ENCODE measurements around the gene KLHL20. TPM values are rescaled to one million over a fixed set of nuclear protein-coding genes. Genes with fewer than 3 reads are reported as not detected.
"Not testable (repeated sequence)": the region's sequence is repeated elsewhere in the genome, so short reads cannot be mapped to it uniquely, and the experiment has no call there.

The KLHL20 gene, protein sequence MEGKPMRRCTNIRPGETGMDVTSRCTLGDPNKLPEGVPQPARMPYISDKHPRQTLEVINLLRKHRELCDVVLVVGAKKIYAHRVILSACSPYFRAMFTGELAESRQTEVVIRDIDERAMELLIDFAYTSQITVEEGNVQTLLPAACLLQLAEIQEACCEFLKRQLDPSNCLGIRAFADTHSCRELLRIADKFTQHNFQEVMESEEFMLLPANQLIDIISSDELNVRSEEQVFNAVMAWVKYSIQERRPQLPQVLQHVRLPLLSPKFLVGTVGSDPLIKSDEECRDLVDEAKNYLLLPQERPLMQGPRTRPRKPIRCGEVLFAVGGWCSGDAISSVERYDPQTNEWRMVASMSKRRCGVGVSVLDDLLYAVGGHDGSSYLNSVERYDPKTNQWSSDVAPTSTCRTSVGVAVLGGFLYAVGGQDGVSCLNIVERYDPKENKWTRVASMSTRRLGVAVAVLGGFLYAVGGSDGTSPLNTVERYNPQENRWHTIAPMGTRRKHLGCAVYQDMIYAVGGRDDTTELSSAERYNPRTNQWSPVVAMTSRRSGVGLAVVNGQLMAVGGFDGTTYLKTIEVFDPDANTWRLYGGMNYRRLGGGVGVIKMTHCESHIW
- 5.0 and 43.7 TPM in 2 replicates for total RNA-seq (2014; rRNA removed; shearing (Covaris generic); ENCODE audit: low replicate concordance)

DNA sequence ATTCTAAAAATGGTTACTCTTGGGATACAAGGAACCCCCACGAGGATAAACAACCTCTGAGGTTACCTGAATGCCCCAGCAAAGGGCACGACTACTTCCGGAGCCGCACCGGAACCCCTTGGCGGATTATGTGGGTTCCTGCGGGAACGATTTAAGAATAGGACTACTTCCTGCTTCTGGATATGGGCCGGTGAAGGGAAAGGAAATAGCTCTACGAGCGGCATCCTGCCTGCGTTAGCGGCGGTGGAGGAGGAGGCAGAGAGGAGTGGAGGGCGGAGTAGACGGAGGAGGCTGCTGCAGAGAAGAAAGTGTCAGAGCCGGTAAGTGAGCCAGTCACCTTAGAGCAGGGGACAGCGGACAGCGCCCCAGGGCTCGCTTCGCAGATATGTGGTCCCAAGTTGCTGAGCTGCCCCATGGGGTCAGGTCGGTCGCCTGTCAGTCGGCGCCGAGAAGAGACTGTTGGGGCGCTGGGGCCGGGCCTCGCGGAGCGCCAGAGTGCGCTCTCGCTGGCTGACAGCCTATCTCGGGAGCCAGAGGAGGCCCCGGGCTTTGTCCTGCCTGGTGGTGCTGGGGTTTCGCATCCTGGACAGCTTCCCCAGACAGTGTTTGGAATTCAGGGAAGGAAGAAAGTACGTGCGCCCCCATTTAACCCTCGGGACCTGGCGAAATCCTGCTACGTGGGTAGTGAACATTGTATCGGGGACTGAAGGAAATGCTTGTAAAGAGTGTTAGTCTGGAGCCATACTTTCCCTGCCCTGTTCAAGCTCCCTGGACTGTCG is at the start of gene KLHL20:
Gene KLHL20 (plus strand): TSS at position 223 of the 779 bp plus-strand sequence. CDS start 1,063 bp downstream, outside the sequence.
- Histone ChIP-seq H3K9me3 (no peaks in the 10 kb centered on the region), H3K36me3 (peaks cover 4% of the 10 kb centered on the region), H3K27me3 (no peaks in the 10 kb centered on the region), H3K4me3 (peak within 1 kb of the TSS; percentile 88)
- DNase-seq: peak; percentile 86

DNA sequence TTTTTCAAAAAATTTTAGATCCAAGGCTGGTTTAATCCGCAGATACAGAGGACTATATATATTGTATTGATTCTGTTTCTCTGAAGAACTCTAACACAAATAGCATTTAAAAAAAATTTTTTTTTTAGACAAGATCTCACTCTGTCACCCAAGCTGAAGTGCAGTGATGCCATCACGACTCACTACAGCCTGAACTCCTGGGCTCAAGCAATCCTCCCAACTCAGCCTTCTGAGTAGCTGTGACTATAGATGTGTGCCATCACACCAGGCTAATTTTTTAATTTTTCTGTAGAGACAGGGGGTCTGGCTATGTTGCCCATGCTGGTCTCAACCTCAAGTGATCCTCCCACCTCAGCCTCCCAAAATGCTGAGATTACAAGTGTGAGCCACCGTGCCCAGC is 48.1 kb upstream of the KLHL20 start:
- Histone ChIP-seq H3K4me3 (no peak overlapping the region), H3K9me3 (no peaks in the 10 kb centered on the region), H3K36me3 (no peaks in the 10 kb centered on the region), H3K27me3 (peaks cover 3% of the 10 kb centered on the region; the same call in 1 of the 2 replicates)
- DNase-seq: peak; percentile 58

DNA sequence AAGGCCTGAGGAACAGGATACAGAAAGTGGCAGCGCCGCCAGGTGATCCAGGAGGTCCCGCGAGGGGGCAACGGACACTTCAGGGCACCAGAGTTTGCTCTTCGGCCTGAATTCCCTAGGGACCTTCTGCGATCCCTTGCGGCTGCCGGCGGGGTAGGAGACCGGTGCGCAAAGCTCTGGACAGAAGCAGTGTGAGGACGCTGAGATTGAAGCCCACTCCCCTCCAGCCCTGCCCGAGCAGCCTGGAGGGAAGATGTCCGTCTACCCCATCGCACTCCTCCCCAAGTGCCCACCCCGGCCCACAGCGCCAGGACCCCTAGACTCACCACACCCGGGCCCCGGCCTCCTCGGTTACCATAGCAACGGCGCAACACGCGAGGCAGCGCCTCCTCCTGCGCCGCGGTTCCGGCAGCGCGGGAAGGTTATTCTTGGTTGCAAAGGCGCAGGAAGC is 45.3 kb upstream of the KLHL20 start, which contains the start of gene ANKRD45:
Gene ANKRD45 (minus strand): TSS at position 361 of the 451 bp plus-strand sequence. CDS start 10,433 bp downstream, outside the sequence.
- Histone ChIP-seq H3K27me3 (peaks cover 3% of the 10 kb centered on the region; the same call in 1 of the 2 replicates), H3K9me3 (no peaks in the 10 kb centered on the region), H3K4me3 (peak within 1 kb of the TSS; percentile 20; the same call in 1 of the 2 replicates), H3K36me3 (no peaks in the 10 kb centered on the region)
- DNase-seq: peak; percentile 36

DNA sequence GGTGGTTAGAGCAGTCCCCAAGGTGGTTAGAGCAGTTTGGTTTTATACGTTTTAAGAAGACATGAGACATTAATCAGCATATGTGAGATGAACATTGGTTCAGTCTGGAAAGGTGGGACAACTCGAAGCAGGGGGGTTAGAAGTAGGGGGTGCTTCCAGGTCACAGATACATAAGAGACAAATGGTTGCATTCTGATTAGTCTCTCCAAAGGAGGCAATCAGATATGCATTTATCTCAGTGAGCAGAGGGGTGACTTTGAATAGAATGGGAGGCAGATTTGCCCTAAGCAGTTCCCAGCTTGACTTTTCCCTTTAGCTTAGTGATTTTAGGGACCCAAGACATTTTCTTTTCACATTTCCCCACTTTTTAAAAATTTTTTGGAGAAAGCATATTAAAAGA is 40.3 kb upstream of the KLHL20 start:
- not testable (repeated sequence) for H3K36me3 ChIP-seq, H3K4me3 ChIP-seq, DNase-seq, H3K27me3 ChIP-seq, H3K9me3 ChIP-seq

DNA sequence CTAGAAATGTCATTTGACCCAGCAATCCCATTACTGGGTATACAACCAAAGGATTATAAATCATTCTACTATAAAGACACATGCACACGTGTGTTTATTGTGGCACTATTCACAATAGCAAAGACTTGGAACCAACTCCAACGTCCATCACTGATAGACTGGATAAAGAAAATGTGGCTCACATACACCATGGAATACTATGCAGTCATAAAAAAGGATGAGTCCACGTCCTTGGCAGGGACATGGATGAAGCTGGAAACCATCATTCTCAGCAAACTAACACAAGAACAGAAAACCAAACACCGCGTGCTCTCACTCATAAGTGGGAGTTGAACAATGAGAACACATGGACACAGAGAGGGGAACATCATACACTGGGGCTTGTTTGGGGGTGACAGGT is 34.6 kb upstream of the KLHL20 start:
- not testable (repeated sequence) for DNase-seq, H3K4me3 ChIP-seq, H3K36me3 ChIP-seq, H3K27me3 ChIP-seq, H3K9me3 ChIP-seq

DNA sequence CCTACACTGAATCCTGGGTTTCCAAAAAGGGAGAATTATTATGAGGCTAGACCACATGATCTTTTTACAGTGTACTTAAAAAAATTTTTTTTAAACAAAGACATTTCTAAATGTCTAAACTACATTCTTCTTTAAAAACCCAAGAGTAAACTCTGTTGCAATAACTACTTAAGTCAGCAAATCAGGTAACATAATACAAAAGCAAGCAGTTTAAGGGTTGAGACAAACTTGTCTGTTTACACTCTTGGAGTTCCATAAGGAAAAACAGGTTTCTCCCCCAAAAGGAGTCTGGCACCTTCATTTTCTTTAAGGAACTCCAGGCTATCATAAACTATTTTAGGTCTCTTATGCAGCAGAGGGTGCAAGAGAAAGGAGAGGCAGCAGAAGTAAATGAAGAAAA is 32.6 kb upstream of the KLHL20 start:
- no peaks in the 10 kb centered on the region for H3K27me3 ChIP-seq
- no peak for DNase-seq
- H3K4me3 ChIP-seq: no peak overlapping the region
- H3K36me3 ChIP-seq: no peaks in the 10 kb centered on the region
- no peaks in the 10 kb centered on the region for H3K9me3 ChIP-seq

DNA sequence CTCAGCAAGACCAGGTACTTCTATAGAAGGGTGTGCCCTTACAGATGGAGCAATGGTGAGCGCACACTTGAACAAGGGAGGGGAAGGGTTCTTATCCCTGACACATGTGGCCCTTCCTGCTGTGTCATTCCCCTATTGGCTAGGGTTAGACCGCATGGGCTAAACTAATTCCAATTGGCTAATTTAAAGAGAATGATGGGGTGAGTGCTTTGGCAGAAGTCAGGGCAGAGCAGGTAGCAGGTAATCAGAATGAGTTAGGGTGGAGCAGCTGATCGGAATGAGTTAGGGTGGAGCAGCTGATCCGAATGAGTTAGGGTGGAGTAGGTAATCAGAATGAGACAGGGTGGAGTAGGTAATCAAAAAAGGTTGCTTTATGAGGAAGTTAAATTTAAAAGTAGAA is 30.9 kb upstream of the KLHL20 start:
- H3K36me3 ChIP-seq, H3K9me3 ChIP-seq, DNase-seq, H3K27me3 ChIP-seq, H3K4me3 ChIP-seq: not testable (repeated sequence)

DNA sequence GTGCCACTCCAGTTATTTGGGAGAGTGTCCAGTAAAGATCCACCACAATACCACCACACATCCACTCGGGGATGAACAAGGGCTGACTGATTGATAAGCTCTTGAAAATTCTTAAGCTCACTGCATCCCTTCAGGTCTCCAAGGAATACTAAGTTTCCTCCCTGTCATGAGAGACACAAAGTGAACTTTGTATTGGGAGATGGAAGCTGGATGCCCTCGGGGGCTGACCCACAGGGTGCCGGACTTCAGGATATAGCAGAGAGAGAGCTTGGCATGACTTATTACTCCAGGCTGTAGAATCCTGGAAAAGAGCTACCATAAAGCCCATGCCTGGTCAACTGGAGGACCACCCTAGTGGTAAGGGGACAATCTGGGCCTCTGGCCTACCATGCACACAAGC is 29.7 kb upstream of the KLHL20 start:
- not testable (repeated sequence) for H3K4me3 ChIP-seq

DNA sequence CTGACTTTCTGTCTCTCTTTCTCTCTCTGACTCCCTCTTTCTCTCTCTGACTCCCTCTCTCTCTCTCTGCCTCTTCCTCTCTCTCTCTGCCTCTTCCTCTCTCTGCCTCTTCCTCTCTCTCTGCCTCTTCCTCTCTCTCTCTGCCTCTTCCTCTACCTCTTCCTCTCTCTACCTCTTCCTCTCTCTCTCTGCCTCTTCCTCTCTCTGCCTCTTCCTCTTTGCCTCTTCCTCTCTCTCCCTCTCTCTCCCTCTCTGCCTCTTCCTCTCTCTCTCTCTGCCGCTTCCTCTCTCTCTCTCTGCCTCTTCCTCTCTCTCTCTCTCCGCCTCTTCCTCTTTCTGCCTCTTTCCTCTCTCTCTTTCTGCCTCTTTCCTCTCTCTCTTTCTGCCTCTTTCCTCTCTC is 26.5 kb upstream of the KLHL20 start:
- DNase-seq: no peak
- H3K36me3 ChIP-seq: no peaks in the 10 kb centered on the region
- no peaks in the 10 kb centered on the region for H3K9me3 ChIP-seq
- no peak overlapping the region for H3K4me3 ChIP-seq
- no peaks in the 10 kb centered on the region; the same call in 1 of the 2 replicates for H3K27me3 ChIP-seq

More for the DNA sequence above, 29.7 kb upstream of the KLHL20 start:
- H3K9me3 ChIP-seq, DNase-seq, H3K27me3 ChIP-seq, H3K36me3 ChIP-seq: not testable (repeated sequence)

DNA sequence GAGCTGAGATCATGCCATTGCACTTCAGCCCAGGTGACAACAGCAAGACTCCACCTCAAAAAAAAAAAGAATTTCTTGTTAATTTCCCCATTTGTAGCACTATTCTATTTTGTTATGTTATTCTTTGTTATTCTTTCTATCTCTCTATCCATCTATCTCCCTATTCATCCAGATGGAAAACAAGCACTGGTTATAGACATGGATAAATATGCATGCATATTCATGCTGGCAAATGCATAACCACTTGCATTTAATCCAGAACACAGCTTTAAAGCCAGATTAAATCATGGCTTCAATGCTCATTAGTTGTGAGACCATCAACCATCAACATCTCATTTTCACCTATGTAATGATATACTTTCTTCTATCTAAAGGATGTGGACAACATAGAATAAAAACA is 21.5 kb upstream of the KLHL20 start:
- no peaks in the 10 kb centered on the region for H3K36me3 ChIP-seq
- peaks cover 3% of the 10 kb centered on the region for H3K9me3 ChIP-seq
- no peak overlapping the region for H3K4me3 ChIP-seq
- H3K27me3 ChIP-seq: peaks cover 5% of the 10 kb centered on the region
- no peak for DNase-seq

DNA sequence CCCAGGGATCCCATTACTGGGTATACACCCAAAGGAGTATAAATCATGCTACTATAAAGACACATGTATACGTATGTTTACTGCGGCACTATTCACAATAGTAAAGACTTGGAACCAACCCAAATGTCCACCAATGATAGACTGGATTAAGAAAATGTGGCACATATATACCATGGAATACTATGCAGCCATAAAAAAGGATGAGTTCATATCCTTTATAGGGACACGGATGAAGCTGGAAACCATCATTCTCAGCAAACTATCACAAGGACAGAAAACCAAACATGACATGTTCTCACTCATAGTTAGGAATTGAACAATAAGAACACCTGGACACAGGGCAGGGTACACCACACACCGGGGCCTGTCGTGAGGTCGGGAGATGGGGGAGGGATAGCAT is 13.5 kb upstream of the KLHL20 start:
- not testable (repeated sequence) for H3K27me3 ChIP-seq, H3K4me3 ChIP-seq, DNase-seq, H3K36me3 ChIP-seq, H3K9me3 ChIP-seq

DNA sequence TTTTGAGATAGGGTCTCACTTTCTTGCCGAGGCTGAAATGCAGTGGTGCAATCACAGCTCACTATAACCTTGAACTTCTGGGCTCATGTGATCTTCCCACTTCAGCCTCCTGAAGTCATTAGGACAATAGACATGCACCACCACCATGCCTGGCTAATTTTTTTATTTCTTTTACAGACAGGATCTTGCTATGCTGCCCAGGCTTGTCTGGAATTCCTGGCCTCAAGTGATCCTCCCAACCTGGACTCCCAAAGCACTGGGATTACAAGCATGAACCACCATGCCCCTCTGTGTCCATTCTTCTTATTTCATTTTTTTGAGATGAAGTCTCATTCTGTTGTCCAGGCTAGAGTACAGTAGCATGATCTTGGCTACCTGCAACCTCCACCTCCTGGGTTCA is 12.0 kb upstream of the KLHL20 start:
- Histone ChIP-seq H3K4me3 (no peak overlapping the region), H3K27me3 (no peaks in the 10 kb centered on the region), H3K9me3 (no peaks in the 10 kb centered on the region), H3K36me3 (no peaks in the 10 kb centered on the region)
- no peak for DNase-seq

DNA sequence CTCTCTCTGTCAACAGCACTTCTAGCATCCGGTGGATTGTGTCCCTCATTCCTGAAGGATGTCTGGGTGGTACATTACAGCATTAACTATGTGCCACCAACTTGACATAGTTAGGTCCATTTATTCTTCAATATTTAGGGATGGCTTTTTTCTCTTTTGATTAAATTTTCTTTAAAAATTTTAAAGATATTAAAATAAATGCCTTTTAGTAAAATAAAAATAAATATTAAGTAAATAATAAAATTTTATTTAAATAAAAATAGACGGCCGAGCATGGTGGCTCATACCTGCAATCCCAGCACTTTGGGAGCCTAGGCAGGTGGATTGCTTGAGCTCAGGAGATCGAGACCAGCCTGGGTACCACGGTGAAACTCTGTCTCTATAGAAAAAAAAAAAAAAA is 9.7 kb upstream of the KLHL20 start:
- no peak for DNase-seq
- H3K27me3 ChIP-seq: no peaks in the 10 kb centered on the region; the same call in 1 of the 2 replicates
- H3K9me3 ChIP-seq: no peaks in the 10 kb centered on the region
- no peaks in the 10 kb centered on the region for H3K36me3 ChIP-seq
- H3K4me3 ChIP-seq: no peak overlapping the region

DNA sequence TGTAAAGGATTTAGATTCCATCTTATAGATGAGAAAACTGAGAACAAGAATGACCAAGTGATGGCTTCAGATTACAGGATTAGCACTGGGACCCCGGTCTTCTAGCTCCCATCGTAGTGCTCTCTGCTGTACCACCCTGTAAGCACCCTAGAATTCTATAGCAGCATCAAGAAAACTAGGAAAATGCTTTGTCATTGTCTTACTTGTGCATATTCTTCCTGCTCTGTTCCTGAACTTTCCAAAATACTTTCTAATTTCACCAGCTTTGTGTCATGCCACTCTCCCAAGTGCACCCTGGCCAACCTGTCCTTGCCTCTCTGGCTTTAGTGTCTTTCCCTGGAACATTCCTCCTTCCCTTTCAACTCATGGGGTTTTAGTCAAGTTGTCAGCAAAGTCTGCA is 6.0 kb upstream of the KLHL20 start:
- Histone ChIP-seq H3K27me3 (no peaks in the 10 kb centered on the region; the same call in 1 of the 2 replicates), H3K36me3 (no peaks in the 10 kb centered on the region), H3K4me3 (no peak overlapping the region), H3K9me3 (no peaks in the 10 kb centered on the region)
- DNase-seq: no peak

DNA sequence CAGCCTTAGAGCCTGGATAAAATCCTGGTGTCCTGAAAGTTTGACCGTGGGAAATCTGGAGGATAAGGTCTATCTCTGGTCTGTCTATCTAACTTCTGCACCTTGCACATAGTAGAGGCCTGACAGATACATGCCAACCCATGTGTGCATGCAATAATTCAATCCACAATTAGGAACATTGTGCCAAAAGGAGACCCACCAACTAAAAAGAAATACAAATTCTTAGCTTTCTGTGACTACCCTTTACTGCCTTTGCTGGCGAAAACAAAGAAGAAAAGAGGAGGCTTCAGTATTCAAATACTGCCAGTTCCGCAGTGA is 381 bp upstream of the KLHL20 start:
- no peak for DNase-seq
- peak overlapping the region; percentile 88 for H3K4me3 ChIP-seq
- H3K9me3 ChIP-seq: no peaks in the 10 kb centered on the region
- no peaks in the 10 kb centered on the region for H3K27me3 ChIP-seq
- peaks cover 4% of the 10 kb centered on the region for H3K36me3 ChIP-seq

DNA sequence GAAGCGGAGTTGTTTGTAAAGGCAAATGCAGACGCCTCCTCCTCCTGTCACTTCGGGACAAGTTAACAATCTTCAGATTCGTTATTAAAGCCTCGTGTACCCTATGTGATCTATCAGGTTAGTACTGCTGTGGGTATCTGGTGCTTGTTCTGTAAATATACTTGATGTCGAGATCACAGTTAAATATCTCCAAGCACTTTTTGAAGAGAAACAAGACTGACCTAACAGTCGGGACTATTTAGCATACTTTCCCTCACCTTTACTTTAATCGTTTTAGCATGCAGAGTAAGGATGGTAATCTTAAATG is 710 bp downstream of the KLHL20 start:
- H3K36me3 ChIP-seq: peaks cover 4% of the 10 kb centered on the region
- no peaks in the 10 kb centered on the region for H3K27me3 ChIP-seq
- no peak for DNase-seq
- H3K4me3 ChIP-seq: peak overlapping the region; percentile 88
- H3K9me3 ChIP-seq: no peaks in the 10 kb centered on the region

DNA sequence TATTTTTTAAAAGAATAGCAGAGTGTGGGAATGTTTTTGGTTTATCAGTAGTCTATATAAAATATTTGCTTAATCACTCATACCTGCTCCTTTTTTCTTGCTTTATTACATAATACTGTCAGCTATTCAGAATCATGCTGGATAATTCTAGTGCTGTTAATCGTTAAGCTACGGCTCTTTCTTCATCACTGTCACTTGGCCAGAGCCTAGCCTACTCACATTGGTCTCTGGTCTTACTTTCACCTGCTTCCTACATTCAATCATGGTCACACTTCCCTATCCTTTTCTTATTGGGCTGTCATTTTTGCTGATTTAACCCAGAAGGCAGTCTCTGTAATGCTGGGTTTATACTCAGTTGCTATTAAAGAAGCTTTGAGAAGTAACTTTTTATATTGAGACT is 2.5 kb downstream of the KLHL20 start:
- H3K9me3 ChIP-seq: no peaks in the 10 kb centered on the region
- peaks cover 7% of the 10 kb centered on the region for H3K36me3 ChIP-seq
- no peaks in the 10 kb centered on the region for H3K27me3 ChIP-seq
- no peak for DNase-seq
- H3K4me3 ChIP-seq: no peak overlapping the region

All from MG63 (cell line).